GM12865 (cell line): Measurements from ENCODE around the gene EDEM2.
"Not testable (repeated sequence)": the region's sequence is repeated elsewhere in the genome, so short reads cannot be mapped to it uniquely, and the experiment has no call there.

Experiments used
- DNase-seq: peaks from one replicate; pipeline ENCODE4 v3.0.0; 2010; ENCODE audit warnings: low read depth
- H3K4me3 ChIP-seq: 2 replicates; pipeline ENCODE4 v1.5.1; 2011; ENCODE audit warnings: mild to moderate bottlenecking, low read depth, low read length, control low read depth
- CTCF ChIP-seq: IDR thresholded peaks from 2 replicates; pipeline ENCODE4 v1.5.1; 2011; ENCODE audit warnings: low read length, control low read depth, low read depth, inconsistent platforms; ENCODE audit not compliant: insufficient read depth; ENCODE audit errors: missing control alignments

EDEM2 gene

GRCh38 chr20:35091816-35092523 is 55.2 kb downstream of the EDEM2 start:
- no peak for TF ChIP-seq CTCF
- peak; percentile 14 for DNase-seq

GRCh38 chr20:35088231-35089145 is 58.6 kb downstream of the EDEM2 start:
- no peak for TF ChIP-seq CTCF
- no peak for DNase-seq
- no peak overlapping the region for H3K4me3 ChIP-seq

More at GRCh38 chr20:35091816-35092523, 55.2 kb downstream of the EDEM2 start:
- H3K4me3 ChIP-seq = peak overlapping the region; percentile 78

- no peak for DNase-seq
- no peak for TF ChIP-seq CTCF
- no peak overlapping the region for H3K4me3 ChIP-seq
Observed at GRCh38 chr20:35087791-35088190, 59.3 kb downstream of the EDEM2 start.

GRCh38 chr20:35087355-35087754 is 59.8 kb downstream of the EDEM2 start:
- no peak for TF ChIP-seq CTCF
- DNase-seq = no peak
- no peak overlapping the region for H3K4me3 ChIP-seq

GRCh38 chr20:35085477-35086225 is 61.5 kb downstream of the EDEM2 start:
- TF ChIP-seq CTCF = no peak
- no peak overlapping the region for H3K4me3 ChIP-seq
- DNase-seq = no peak

GRCh38 chr20:35084998-35085397 is 62.1 kb downstream of the EDEM2 start:
- no peak for TF ChIP-seq CTCF
- no peak for DNase-seq
- H3K4me3 ChIP-seq = no peak overlapping the region

GRCh38 chr20:35080348-35080642 is 66.8 kb downstream of the EDEM2 start:
- DNase-seq, H3K4me3 ChIP-seq: not testable (repeated sequence)
